ENCODE data around the gene MAPKBP1.

The MAPKBP1 gene

GRCh38 chr15:41840673-41841072 lies 66.4 kb downstream of the MAPKBP1 start:
- TF ChIP-seq ZNF623 (tag by site-specific recombination; IDR thresholded peaks at IDR 0.05) (no peak), ZNF146 (tag by site-specific recombination; IDR thresholded peaks at IDR 0.05) (no peak), ZNF132 (tag by site-specific recombination; IDR thresholded peaks at IDR 0.05; ENCODE audit: borderline replicate concordance) (no peak), ZNF585B (tag by site-specific recombination; IDR thresholded peaks at IDR 0.05) (no peak), FEZF1 (tag by site-specific recombination; IDR thresholded peaks at IDR 0.05) (no peak), HOXD13 (CRISPR knock-in tag; IDR thresholded peaks at IDR 0.05; ENCODE audit: borderline replicate concordance) (no peak)
- no peaks in the 10 kb centered on the region for H3K36me3 ChIP-seq (ENCODE audit: control insufficient read depth in 2 of 2, insufficient read depth in 1 of 2, low read length in 2 of 2)
- ChIA-PET CTCF (no interaction called here), POLR2A (no interaction called here)
- H3K4me1 ChIP-seq (ENCODE audit: control insufficient read depth, insufficient read depth, low read length) = no peaks in the 10 kb centered on the region
- H3K9me3 ChIP-seq (ENCODE audit: control insufficient read depth, insufficient read depth, low read depth, low read length) = no peaks in the 10 kb centered on the region
- no peak overlapping the region for H3K27ac ChIP-seq (ENCODE audit: extremely low read depth, low read depth, low read length)
- H3K4me3 ChIP-seq (ENCODE audit: low read depth, low read length) = no peak overlapping the region

DNA sequence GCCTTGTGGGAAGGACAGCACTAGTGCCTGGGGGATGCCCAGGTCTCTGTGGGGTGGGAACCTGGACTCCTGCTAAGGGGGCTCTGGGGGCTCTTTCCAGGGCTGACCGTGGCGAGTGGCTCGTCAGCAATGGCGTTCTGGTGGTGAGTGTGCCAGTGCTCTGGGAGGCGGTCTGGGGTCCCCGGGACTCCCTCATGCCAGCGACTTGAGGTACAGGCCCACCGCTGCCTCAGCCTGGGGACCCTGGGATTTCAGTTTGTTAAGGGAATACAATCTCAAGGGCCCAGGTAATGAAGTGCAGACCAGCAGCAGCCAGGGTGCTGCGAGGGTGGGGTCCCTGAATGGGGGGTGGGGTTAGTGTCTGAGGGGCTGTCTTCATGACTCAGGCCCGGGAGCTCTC lies 66.8 kb downstream of the MAPKBP1 start:
- TF ChIP-seq ZNF354C (tag by site-specific recombination; IDR thresholded peaks at IDR 0.05; ENCODE audit: borderline replicate concordance, low read depth) (no peak), AEBP2 (tag by site-specific recombination; IDR thresholded peaks at IDR 0.05; ENCODE audit: borderline replicate concordance) (no peak), ZNF18 (tag by site-specific recombination; IDR thresholded peaks at IDR 0.05) (no peak), BCL11A (tag by site-specific recombination; IDR thresholded peaks at IDR 0.05; ENCODE audit: low read depth) (no peak), ZNF747 (tag by site-specific recombination; IDR thresholded peaks at IDR 0.05) (no peak)
- Histone ChIP-seq H3K27ac (ENCODE audit: extremely low read depth, low read depth, low read length) (no peak overlapping the region), H3K4me1 (ENCODE audit: control insufficient read depth, insufficient read depth, low read length) (no peaks in the 10 kb centered on the region), H3K9me3 (ENCODE audit: control insufficient read depth, insufficient read depth, low read depth, low read length) (no peaks in the 10 kb centered on the region), H3K4me3 (ENCODE audit: low read depth, low read length) (no peak overlapping the region), H3K36me3 (ENCODE audit: control insufficient read depth in 2 of 2, insufficient read depth in 1 of 2, low read length in 2 of 2) (no peaks in the 10 kb centered on the region)
- CTCF ChIA-PET = no interaction called here
- POLR2A ChIA-PET = no interaction called here

GRCh38 chr15:41842229-41842628 lies 67.9 kb downstream of the MAPKBP1 start:
- H3K9me3 ChIP-seq (ENCODE audit: control insufficient read depth, insufficient read depth, low read depth, low read length) = no peaks in the 10 kb centered on the region
- POLR2A ChIA-PET = no interaction called here
- no peaks in the 10 kb centered on the region for H3K4me1 ChIP-seq (ENCODE audit: control insufficient read depth, insufficient read depth, low read length)
- H3K27ac ChIP-seq (ENCODE audit: extremely low read depth, low read depth, low read length) = no peak overlapping the region
- H3K4me3 ChIP-seq (ENCODE audit: low read depth, low read length) = no peak overlapping the region
- CTCF ChIA-PET = no interaction called here
- peaks cover 0 to under 1% of the 10 kb centered on the region in 2 experiments; a peak in 1 of 3 replicates for H3K36me3 ChIP-seq (ENCODE audit: control insufficient read depth in 2 of 2, insufficient read depth in 1 of 2, low read length in 2 of 2)
- TF ChIP-seq ZNF521 (tag by site-specific recombination; IDR thresholded peaks at IDR 0.05) (no peak), ZNF426 (tag by site-specific recombination; IDR thresholded peaks at IDR 0.05) (no peak), WT1 (tag by site-specific recombination; IDR thresholded peaks at IDR 0.05) (no peak), KLF1 (tag by site-specific recombination; IDR thresholded peaks at IDR 0.05) (peak; percentile 78), ZNF10 (tag by site-specific recombination; IDR thresholded peaks at IDR 0.05) (peak; percentile 88), ZNF138 (tag by site-specific recombination; IDR thresholded peaks at IDR 0.05; ENCODE audit: borderline replicate concordance) (no peak)

GRCh38 chr15:41843571-41843970 lies 69.3 kb downstream of the MAPKBP1 start:
- no peaks in the 10 kb centered on the region for H3K9me3 ChIP-seq (ENCODE audit: control insufficient read depth, insufficient read depth, low read depth, low read length)
- ChIA-PET CTCF (no interaction called here), POLR2A (no interaction called here)
- TF ChIP-seq FEZF1 (tag by site-specific recombination; IDR thresholded peaks at IDR 0.05) = no peak
- TF ChIP-seq ZNF639 (tag by site-specific recombination; IDR thresholded peaks at IDR 0.05) = no peak
- TF ChIP-seq ZBTB7A (tag by site-specific recombination; IDR thresholded peaks at IDR 0.05; ENCODE audit: low read depth) = no peak
- TF ChIP-seq ZNF398 (tag by site-specific recombination; IDR thresholded peaks at IDR 0.05) = no peak
- no peak for TF ChIP-seq ZNF426 (tag by site-specific recombination; IDR thresholded peaks at IDR 0.05)
- TF ChIP-seq ZNF174 (tag by site-specific recombination; IDR thresholded peaks at IDR 0.05) = no peak
- H3K4me3 ChIP-seq (ENCODE audit: low read depth, low read length) = no peak overlapping the region
- no peak overlapping the region for H3K27ac ChIP-seq (ENCODE audit: extremely low read depth, low read depth, low read length)
- peaks cover 0 to 11% of the 10 kb centered on the region in 2 experiments; a peak in 1 of 3 replicates for H3K36me3 ChIP-seq (ENCODE audit: control insufficient read depth in 2 of 2, insufficient read depth in 1 of 2, low read length in 2 of 2)
- H3K4me1 ChIP-seq (ENCODE audit: control insufficient read depth, insufficient read depth, low read length) = no peaks in the 10 kb centered on the region
